Effector memory CD4-positive, alpha-beta T cell (primary cell): Measurements from ENCODE around the gene PDPK1.
"Not testable (repeated sequence)": the region's sequence is repeated elsewhere in the genome, so short reads cannot be mapped to it uniquely, and the experiment has no call there.

Experiments
- DNase-seq, 3 donors: peaks; one replicate each; pipeline ENCODE4 v3.0.0-alpha.2; 2020
- H3K27ac ChIP-seq: 2 replicates; pipeline ENCODE4 v1.7.0; 2013; ENCODE audit warnings: mild to moderate bottlenecking, low read length, moderate library complexity; ENCODE audit not compliant: insufficient read depth, poor library complexity, severe bottlenecking
- H3K27me3 ChIP-seq: replicated peaks from 2 replicates; pipeline ENCODE4 v1.7.0; 2013; ENCODE audit warnings: mild to moderate bottlenecking, low read length; ENCODE audit not compliant: insufficient read depth, control insufficient read depth, poor library complexity, severe bottlenecking
- H3K36me3 ChIP-seq: 2 replicates; pipeline ENCODE4 v1.7.0; 2013; ENCODE audit warnings: mild to moderate bottlenecking, low read length, moderate library complexity; ENCODE audit not compliant: control insufficient read depth, insufficient read depth
- H3K4me1 ChIP-seq: 2 replicates; pipeline ENCODE4 v1.7.0; 2013; ENCODE audit warnings: low read length, mild to moderate bottlenecking; ENCODE audit not compliant: control insufficient read depth, insufficient read depth, poor library complexity, severe bottlenecking
- H3K4me3 ChIP-seq: 2 replicates; pipeline ENCODE4 v1.7.0; 2013; ENCODE audit warnings: low read length, low read depth, mild to moderate bottlenecking; ENCODE audit not compliant: insufficient read depth, poor library complexity, severe bottlenecking
- H3K9me3 ChIP-seq: 2 replicates; pipeline ENCODE4 v1.7.0; 2013; ENCODE audit warnings: mild to moderate bottlenecking, low read length, moderate library complexity; ENCODE audit not compliant: control insufficient read depth

PDPK1 gene

GRCh38 chr16:2599785-2600184 is 62.0 kb downstream of the PDPK1 start:
- not testable (repeated sequence) for H3K9me3 ChIP-seq, DNase-seq, H3K27me3 ChIP-seq, H3K27ac ChIP-seq, H3K4me3 ChIP-seq, H3K4me1 ChIP-seq
- H3K36me3 ChIP-seq, result peaks cover 36% of the 10 kb centered on the region

GRCh38 chr16:2601301-2602025 is 63.6 kb downstream of the PDPK1 start:
- not testable (repeated sequence) for H3K27ac ChIP-seq, H3K4me3 ChIP-seq, H3K4me1 ChIP-seq, DNase-seq, H3K9me3 ChIP-seq, H3K27me3 ChIP-seq
- peaks cover 26% of the 10 kb centered on the region for H3K36me3 ChIP-seq

GRCh38 chr16:2602175-2602574 is 64.4 kb downstream of the PDPK1 start:
- DNase-seq, H3K4me3 ChIP-seq, H3K4me1 ChIP-seq, H3K27ac ChIP-seq, H3K9me3 ChIP-seq, H3K27me3 ChIP-seq: not testable (repeated sequence)
- peaks cover 19% of the 10 kb centered on the region for H3K36me3 ChIP-seq

- peak; percentile 28 to 60 (median 53) for DNase-seq
- Histone ChIP-seq H3K36me3 (peaks cover 7% of the 10 kb centered on the region), H3K27ac (peak overlapping the region; percentile 47), H3K9me3 (no peaks in the 10 kb centered on the region), H3K27me3 (no peaks in the 10 kb centered on the region), H3K4me1 (no peaks in the 10 kb centered on the region), H3K4me3 (peak overlapping the region; percentile 97)
Measured at GRCh38 chr16:2603165-2604015, 65.6 kb downstream of the PDPK1 start.

- peak overlapping the region; percentile 47 for H3K27ac ChIP-seq
- H3K27me3 ChIP-seq, H3K9me3 ChIP-seq, DNase-seq, H3K36me3 ChIP-seq, H3K4me1 ChIP-seq: not testable (repeated sequence)
- H3K4me3 ChIP-seq, result peak overlapping the region; percentile 97
Measured at GRCh38 chr16:2604016-2604369, 66.2 kb downstream of the PDPK1 start.

- H3K27ac ChIP-seq, H3K36me3 ChIP-seq, H3K27me3 ChIP-seq, H3K9me3 ChIP-seq, H3K4me1 ChIP-seq, H3K4me3 ChIP-seq, DNase-seq: not testable (repeated sequence)
Measured at GRCh38 chr16:2606820-2607219, 69.0 kb downstream of the PDPK1 start.

GRCh38 chr16:2609345-2609744 is 71.5 kb downstream of the PDPK1 start:
- not testable (repeated sequence) for H3K27me3 ChIP-seq

GRCh38 chr16:2609827-2610470 is 72.1 kb downstream of the PDPK1 start:
- Histone ChIP-seq H3K27ac (no peak overlapping the region), H3K4me3 (no peak overlapping the region), H3K9me3 (no peaks in the 10 kb centered on the region), H3K4me1 (no peaks in the 10 kb centered on the region), H3K36me3 (peaks cover 9% of the 10 kb centered on the region), H3K27me3 (no peaks in the 10 kb centered on the region)
- no peak for DNase-seq

More at GRCh38 chr16:2609345-2609744, 71.5 kb downstream of the PDPK1 start:
- not testable (repeated sequence) for H3K27ac ChIP-seq, H3K4me3 ChIP-seq, H3K4me1 ChIP-seq, H3K36me3 ChIP-seq, H3K9me3 ChIP-seq, DNase-seq

GRCh38 chr16:2610781-2611498 is 73.1 kb downstream of the PDPK1 start:
- no peak for DNase-seq
- no peaks in the 10 kb centered on the region for H3K4me1 ChIP-seq
- no peak overlapping the region for H3K27ac ChIP-seq
- no peak overlapping the region for H3K4me3 ChIP-seq
- no peaks in the 10 kb centered on the region for H3K9me3 ChIP-seq
- no peaks in the 10 kb centered on the region for H3K27me3 ChIP-seq
- peaks cover 9% of the 10 kb centered on the region for H3K36me3 ChIP-seq
